HG03045 (cell line): ENCODE measurements around the gene HK2.

Experiments
- ATAC-seq: cut with Tn5 transposase; IDR thresholded peaks from one replicate; pipeline ENCODE4 v1.9.1; 2021; ENCODE audit warnings: mild to moderate bottlenecking, moderate library complexity; ENCODE audit not compliant: unreplicated experiment

The HK2 gene

GRCh38 chr2:74856599-74856998, 22.7 kb downstream of the HK2 start:
- ATAC-seq = no peak

- ATAC-seq = no peak
Measured at GRCh38 chr2:74857215-74857614, 23.3 kb downstream of the HK2 start.

- ATAC-seq = no peak
Measured at GRCh38 chr2:74857725-74858124, 23.8 kb downstream of the HK2 start.

- ATAC-seq = no peak
Measured at GRCh38 chr2:74858281-74858680, 24.4 kb downstream of the HK2 start.

GRCh38 chr2:74860079-74860478, 26.2 kb downstream of the HK2 start:
- ATAC-seq = no peak

- ATAC-seq = no peak
Measured at GRCh38 chr2:74860521-74860920, 26.6 kb downstream of the HK2 start.

- ATAC-seq = no peak
Measured at GRCh38 chr2:74861531-74861930, 27.6 kb downstream of the HK2 start.

- no peak for ATAC-seq
Measured at GRCh38 chr2:74862020-74862964, 28.4 kb downstream of the HK2 start.

- no peak for ATAC-seq
Measured at GRCh38 chr2:74863802-74864248, 29.9 kb downstream of the HK2 start.

- no peak for ATAC-seq
Measured at GRCh38 chr2:74864728-74865722, 31.1 kb downstream of the HK2 start.

GRCh38 chr2:74865770-74866674, 32.1 kb downstream of the HK2 start:
- ATAC-seq = no peak

- no peak for ATAC-seq
Measured at GRCh38 chr2:74867841-74868658, 34.1 kb downstream of the HK2 start.

- no peak for ATAC-seq
Measured at GRCh38 chr2:74869517-74869916, 35.6 kb downstream of the HK2 start.

- no peak for ATAC-seq
Measured at GRCh38 chr2:74870951-74871350, 37.0 kb downstream of the HK2 start.

- ATAC-seq = no peak
Measured at GRCh38 chr2:74871414-74871813, 37.5 kb downstream of the HK2 start.

- no peak for ATAC-seq
Measured at GRCh38 chr2:74872389-74872836, 38.5 kb downstream of the HK2 start.

GRCh38 chr2:74873012-74873665, 39.2 kb downstream of the HK2 start:
- no peak for ATAC-seq

GRCh38 chr2:74873678-74874640, 40.0 kb downstream of the HK2 start:
- ATAC-seq = no peak
